GM19023 (cell line): ENCODE data around the gene COG6.

Experiments used
- ATAC-seq: cut with Tn5 transposase; IDR thresholded peaks from one replicate; pipeline ENCODE4 v1.9.1; 2021; ENCODE audit warnings: mild to moderate bottlenecking, moderate library complexity; ENCODE audit not compliant: unreplicated experiment

Gene COG6

DNA sequence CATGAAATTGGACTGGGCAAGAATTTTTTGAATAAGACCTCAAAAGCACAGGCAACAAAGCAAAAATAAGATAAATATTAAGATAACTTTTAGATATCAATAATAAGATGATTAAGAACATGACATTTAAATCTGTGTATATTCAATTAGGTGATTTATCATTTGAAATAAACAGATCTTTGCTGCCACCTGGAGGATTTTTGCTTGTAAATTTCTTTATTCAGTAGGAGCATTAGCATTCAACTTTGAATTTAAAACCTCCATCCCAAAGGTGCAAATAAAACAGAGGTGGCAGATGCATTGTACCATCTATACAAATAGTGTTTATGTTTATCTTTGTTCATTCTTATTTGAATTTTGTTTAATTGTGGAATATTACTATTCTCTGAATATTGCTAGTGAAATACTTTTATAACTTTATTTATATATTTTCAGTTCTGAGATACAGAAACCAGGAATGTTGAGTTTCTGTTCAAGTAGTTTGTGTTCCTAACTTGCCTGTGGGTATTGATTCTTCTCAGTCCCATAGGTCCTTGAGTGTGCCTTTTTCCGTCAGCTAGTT is 20.9 kb downstream of the COG6 start:
- no peak for ATAC-seq

DNA sequence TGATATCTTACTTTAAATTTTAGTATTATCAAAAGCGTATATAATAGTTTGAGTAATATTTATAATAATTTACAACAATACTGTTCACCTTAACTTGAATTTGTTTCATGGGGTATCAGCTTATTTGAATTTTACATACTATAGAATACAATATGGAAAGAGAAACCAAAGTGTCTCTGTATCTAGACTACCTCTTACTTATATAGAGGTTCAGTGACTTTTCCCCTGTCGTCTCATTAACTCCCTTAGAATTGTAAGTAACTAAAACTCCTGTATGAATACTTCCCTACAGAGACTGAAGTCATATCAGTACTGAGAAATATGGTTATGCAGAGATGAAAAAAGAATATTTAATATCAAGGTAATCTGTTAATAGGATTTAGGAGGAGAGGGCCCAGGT is 26.8 kb downstream of the COG6 start:
- ATAC-seq: no peak

DNA sequence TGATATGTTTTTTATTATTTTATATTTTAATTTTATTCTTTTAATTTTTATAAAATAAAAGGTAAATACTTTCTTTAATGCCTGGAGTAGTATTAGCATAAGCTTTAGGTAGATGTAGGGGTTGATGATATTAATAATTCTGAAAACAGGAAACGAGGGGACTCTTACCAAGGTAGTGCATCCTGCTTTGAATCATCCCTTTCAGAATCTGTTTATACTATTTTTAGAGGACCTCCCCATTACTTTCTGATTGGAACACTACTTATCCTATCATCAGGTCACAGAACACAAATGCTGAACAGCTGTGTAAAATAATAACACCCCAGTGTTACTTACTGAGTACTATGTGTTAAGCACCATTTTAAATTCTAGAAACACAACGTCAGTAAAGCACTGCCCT is 27.3 kb downstream of the COG6 start:
- peak; percentile 63 for ATAC-seq

DNA sequence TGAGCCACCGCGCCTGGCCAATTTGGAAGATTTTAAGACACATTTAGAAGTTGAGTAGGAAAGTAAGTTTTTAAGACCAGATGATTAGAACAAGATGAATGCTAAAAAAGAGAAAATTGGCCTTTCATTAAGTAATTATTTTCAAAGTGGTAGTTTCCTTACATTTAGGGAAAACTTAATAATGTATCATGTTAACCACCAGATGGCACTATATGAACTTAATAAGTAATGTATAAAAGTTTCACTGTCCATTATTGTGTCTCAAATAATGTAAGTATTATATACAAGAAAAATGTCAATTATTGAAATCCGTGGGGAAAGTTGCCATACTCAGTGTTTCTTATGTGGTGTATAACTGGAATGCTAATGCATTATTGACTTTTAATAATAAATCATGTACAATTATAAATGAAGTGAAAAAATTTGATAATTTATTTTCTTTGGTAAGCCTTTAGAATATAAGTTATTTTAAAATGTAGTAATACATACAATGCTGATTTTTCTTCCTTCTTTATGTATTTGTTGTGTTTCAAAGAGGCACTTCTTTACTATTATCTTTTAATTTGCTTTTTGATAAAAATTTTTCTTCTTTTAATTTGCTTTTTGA is 29.2 kb downstream of the COG6 start:
- ATAC-seq: no peak

DNA sequence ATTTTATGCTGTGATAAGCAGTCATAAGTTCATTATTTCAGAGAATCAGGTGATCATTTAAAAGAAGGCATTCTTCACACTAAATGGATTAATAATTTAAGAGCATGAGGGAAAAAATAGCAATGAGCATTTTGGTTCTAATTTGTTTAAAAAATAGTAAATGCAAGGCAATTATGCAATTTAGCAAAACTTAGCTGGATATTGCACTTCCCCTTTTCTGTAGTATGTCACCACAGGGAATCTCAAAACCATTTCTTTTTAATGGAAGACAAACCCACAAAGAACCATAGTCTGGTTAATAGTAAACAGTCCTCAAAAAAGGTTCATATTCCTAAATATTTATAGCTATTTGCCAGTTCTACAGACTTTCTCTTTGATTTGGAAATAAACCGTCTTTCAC is 30.2 kb downstream of the COG6 start:
- ATAC-seq: no peak

DNA sequence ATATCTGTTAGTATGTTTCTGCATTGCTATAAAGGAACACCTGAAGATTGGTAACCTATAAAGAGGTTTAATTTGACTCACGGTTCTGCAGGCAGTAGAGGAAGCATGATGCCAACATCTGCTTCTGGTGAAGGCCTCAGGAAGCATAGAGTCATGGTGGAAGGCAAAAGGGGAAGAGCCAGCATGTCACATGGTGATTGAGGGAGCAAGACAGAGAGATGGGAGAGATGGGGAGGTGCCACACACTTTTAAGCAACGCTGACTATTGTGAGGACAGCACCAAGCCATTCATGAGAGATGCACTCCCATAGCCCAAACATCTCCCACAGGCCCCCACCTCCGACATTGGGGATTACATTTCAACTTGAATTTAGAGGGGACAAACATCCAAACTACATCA is 32.8 kb downstream of the COG6 start:
- peak; percentile 9 for ATAC-seq

DNA sequence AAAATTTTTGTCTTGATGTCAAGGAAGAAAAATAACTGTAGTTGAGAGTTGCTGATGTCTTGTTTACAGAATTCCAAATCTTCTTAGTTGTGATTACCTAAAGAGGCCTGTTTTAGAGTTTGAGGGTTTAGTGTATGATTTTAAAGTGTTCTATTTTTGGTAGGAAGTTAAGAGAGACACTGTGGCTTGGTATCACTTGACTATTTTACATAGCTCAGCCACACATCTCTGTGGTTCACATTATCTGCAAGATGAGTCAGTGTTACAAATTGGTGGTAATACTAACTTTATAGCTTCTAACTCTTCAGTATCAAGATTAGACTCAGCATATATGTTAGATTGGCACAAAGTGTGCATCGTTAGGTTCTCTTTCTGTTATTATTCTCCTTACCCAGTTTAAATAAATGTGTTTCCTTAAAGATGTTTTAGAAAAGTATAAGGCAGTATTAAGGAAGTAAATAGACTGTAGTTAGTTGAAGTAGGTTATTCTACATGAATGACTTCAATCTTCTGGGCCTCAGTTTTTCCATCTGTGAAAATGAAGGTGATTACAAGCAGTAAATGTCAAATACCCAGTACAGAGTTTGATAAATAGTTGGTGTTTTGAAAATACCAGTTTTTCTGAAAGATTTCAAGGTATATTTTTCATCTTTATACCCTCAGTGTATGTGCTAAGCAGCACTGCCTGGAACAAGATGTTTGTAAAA is 33.4 kb downstream of the COG6 start:
- peak; percentile 88 for ATAC-seq

DNA sequence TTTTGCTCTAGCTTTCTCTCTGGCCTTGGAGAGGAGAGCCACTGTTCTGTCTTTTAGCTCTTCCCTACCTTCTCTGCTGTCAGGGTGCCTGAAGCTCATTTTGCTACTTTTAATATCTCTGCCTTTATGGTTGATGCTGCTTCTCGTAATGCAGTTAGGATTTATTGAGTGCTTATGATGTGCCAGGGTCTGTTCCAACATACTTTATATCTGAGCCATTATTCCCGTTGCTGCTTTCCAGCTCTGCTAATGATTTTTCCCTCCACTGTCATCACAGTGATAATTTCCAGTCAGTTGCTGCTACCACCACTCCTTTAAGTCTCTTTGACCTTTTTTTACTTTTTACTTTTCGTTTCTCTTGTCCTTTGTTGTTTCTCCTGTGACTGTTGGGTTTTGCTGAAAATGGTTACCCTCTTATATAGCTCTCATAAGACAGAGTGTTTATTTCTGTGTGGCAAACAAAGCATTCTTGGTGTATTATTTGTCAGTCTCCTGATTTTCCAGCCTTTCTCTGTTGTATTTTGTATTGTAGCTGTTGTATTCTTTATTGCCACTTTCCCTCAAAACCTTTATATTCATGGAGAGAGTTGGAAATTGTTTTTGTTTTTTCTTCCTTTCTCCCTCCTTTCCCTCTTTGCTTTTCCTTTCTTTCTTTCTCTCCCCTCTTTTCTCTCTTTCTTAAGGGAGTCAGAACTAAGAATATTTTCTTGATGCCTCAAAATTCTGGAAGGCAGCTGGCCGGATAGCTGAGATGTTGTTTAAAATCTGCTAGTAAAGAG is 37.4 kb downstream of the COG6 start:
- no peak for ATAC-seq

DNA sequence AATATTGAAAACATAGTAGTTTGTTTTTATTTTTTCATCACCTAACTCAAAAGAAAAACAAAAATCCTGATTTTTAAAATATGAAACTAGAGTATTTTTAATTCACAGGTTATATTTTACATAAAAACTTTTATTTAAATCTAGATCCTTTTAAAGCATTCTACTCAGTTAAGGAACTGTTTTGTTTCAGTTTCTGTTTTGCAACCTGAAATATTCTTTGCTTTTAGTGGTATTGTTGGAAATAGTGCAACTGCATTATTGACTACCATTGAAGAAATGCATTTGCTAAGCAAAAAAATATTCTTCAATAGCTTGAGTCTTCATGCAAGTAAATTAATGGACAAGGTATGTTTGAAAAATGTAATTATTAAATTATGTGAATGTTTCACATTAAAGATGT is 43.8 kb downstream of the COG6 start:
- ATAC-seq: no peak

DNA sequence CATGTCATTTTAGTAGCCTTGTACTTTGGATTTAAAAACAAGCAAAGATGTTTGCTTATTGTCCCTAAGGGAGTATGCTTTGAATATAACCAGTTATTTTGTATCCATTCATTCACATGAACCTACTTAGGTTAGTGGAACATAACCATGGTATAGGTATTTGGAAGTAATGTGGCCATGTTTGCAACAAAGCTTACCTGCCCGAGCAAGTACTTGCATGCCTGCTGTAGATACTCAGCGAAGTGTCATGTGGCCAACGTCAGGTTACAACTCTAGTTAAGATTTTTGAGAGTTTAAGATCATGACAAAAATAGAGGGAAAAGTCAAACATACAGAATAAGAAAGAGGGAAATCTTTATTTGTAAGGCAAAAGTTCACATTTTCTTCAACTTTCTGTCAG is 57.2 kb downstream of the COG6 start:
- no peak for ATAC-seq

DNA sequence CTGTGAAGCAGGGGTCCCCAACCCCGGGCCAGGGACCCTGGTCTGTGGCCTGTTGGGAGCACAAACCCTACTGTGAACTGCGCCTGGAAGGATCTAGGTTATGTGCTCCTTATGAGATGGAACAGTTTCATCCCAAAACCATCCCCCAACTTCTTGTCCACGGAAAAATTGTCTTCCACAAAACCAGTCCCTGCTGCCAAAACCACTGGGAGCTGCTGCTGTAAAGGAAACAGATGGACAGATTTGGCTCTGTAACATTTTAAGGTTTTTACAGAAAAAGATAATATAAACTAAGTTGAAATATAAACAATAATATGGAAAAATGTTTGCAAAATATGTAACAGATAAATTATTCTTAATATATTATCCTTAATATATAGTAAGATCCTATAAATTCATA is 73.7 kb downstream of the COG6 start:
- no peak for ATAC-seq

DNA sequence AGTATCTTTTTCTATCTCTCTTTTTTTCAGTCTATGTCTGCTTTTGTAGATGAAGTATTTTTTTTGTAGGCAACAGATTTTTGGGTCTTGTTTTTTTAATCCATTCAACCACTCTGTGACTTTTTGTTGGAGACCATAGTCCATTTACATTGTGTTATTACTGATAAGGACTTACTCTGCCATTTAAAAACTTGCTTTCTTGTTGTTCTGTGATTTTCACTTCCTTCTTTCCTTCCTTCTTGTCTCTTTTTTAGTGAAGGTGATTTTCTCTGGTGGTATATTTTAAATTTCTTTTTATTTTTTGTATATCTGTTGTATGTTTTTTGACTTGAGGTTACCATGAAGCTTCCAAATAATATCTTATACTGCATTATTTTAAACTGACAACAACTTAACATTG is 79.5 kb downstream of the COG6 start:
- ATAC-seq: no peak

DNA sequence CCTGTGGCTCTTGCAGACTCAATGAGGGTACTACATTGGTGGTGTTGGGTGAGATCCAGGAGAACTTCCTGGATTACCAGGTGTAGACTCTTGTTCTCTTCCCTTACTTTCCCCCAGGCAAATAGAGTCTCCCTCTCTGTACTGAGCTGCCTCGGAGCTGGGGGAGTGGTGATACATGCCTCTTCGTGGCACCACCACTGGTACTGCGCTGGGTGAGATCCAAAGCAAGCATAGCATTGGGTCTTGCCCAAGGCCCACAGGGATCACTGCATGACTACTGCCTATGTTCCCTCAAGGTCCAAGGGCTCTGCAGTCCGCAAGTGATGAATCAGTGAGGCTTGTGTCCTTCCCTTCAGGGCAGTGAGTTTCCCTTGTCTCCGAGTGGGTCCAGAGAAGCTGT is 81.6 kb downstream of the COG6 start:
- ATAC-seq: no peak

DNA sequence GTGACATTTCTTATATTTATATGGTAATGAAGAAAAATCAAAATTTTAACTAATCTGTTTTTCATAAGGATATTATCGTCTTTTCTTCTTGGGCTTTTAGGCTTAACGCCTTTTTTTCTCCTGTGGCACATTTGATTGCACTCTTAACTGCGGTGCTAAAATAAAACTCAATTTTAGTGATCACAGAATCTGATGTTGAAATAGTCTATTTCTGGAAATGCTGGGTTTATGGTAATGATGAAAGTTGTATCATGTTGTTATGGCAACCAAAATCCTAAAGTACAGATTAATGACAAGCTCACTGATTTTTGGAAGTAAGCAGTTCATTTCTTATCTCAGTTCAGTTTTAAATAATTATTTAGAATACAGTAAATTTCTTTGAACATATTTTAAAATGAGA is 85.3 kb downstream of the COG6 start:
- ATAC-seq: no peak

DNA sequence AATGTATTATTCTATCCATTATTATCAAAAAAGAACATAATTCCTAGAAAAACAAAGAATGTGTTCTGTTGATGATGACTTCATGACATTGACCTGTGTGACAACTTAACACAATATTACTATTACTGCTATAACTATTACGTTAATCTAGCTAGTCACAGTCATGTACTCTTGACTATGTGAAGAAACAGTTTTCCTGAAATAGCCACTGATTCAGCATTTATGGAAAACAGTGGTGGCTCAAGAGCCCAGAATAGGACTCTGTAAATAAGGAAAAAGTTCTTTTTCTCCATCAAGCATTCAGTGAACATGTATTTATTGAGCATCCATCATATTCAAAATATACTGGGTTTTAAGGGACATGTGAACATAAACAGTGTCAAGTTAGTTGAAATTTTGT is 93.5 kb downstream of the COG6 start:
- no peak for ATAC-seq

DNA sequence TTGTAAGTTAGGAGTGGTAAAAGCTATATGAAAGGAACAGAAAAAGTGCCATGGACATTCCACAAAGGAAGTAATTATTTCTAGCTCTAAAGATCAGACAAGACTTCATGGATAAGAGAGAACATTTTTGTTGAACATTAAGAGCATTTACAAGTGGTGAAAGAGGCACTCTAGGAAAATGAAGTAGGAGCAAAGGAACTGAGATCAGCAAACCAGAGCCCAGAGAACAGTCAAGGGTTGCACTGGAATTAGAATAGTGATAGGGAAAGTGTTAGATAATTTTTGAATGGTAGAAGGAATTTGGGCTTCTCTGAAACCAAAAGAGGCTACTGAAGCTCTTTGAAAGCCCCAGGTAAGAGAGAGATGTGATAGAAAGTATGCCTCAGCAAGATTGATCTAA is 94.1 kb downstream of the COG6 start:
- no peak for ATAC-seq

DNA sequence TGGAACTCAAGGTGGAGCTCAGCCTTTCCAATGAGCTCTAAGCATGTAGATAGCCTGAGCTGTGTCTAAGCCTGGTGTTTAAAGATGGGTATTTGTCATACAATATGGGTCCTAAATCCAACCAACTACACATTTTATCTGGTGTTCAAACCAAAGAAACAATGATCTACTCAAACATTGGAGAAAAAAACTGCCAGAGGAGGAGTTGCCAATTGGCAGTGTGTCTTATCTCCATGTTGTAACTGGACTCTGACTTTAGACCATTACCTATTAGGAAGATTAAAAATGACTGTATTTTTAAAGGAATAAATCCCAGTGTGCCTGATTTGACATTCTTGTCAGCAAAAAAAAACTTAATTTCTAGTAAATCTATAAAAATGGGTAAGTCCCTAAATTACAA is 96.3 kb downstream of the COG6 start:
- no peak for ATAC-seq

DNA sequence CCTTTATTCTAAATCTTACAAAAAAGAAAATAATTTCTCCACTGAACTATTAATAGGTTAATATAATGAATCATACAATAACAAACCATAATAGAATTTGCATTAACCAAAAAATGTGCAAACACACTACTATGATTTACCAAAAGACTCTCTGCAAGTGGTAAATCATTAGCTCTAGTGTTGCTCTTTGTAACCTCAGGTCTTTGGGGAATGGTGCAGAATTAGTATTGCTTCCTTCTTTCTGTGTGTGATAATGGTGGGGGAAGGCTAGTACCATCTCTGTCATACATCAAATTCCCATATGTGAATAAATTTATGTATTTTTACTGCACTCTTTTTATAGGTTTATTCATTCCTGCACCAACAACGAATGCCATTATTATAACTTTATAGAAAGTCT is 105.1 kb downstream of the COG6 start:
- ATAC-seq: peak; percentile 87

DNA sequence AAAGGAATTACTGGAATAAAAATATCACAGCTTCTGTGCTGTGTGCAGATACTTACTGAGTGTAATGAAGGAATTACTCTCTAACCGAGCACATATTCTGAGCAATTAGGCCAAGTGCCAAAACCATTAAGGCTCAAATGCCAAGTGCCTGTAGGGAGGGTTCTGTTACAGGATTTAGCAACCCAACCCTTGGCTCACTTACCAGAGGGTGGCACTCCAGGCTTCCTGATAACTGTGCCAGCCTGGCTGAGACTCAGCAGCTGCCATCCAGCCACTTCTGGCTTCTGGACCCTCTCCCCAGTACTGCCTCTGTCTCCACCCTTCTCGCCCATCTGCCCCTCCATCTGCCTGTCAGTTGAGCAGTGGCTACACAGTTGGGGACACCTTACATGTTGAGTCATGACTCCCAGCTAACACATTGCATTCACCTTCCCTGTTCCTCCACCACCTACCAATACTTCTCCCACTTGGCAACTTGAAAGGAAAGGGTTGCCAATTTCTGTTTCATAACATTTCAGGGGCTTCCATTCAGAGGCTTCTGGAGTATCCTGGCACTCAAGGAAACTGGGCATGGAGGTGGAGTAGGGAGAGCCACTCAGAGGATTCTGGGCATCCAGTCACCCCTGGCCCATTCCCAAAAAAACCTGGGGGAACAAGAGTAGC is 110.5 kb downstream of the COG6 start:
- ATAC-seq: no peak

DNA sequence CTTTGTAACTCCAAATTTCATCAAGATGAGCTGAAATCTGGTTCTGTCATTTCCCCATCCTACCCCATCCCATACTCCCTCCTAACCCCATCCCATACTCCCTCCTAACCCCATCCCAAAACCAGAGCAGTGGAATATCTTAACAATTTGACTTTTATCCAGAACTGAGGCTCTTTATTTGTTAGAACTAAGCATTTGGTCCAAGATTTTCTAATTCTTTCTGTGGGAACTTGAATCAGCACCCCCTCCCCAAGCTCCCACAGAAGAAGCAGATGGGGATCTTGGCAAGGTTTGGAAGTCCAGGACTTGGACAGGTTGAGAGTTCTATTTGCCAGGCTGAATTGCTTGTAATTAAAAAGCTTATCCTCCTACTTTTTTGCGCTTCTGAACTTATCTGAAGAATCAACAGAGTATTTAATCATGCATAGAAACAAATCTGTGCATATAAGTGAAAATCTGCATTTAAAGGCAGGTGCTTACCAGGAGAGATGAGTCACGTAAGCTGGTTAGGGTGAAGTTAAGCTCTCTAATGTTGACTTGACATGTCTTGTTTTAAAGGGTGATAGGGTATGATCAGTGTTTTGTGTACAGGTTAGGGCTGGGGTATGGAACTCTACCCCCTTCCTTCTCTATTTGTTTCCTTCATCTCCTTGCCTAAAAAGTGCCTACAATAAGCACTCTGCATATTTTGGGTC is 111.1 kb downstream of the COG6 start:
- ATAC-seq: no peak
